GM12892 (cell line): Measurements from ENCODE around the gene INPP5A.

Source experiments
- POLR2A ChIP-seq: IDR thresholded peaks from 2 replicates; pipeline ENCODE4 v1.6.1; 2011; ENCODE audit warnings: low read depth, low read length, control low read depth
- POLR2AphosphoS5 ChIP-seq: IDR thresholded peaks from 2 replicates; pipeline ENCODE4 v1.6.1; 2011; ENCODE audit warnings: low read depth, low read length, control low read depth
- TAF1 ChIP-seq: IDR thresholded peaks from 2 replicates; pipeline ENCODE4 v1.6.1; 2011; ENCODE audit warnings: low read depth, mild to moderate bottlenecking, control low read depth, low read length, borderline replicate concordance

DNA sequence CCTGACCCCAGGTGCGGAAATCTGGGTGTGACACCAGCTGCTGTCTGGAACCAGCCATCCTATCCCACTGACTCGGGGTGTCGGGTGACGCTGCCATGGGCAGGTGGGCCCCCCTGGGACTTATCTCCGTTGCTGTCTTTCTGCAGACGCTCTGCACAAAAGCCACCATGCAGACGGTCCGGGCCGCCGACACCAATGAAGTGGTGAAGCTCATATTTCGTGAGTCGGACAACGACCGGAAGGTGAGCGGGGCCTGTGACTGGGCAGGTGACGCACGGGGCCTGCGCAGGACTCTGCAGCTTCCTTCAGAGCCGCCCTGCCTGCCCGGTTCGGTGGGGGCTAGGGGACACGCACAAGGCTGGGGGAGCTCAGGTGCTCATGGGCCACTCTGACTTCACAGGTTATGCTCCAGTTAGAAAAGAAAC is 211.8 kb downstream of the INPP5A start:
- TF ChIP-seq POLR2A = no peak
- no peak for TF ChIP-seq POLR2AphosphoS5
- no peak for TF ChIP-seq TAF1
